Left hindlimb (tissue), 1 donor: ENCODE measurements around the gene EPN3.
A peak's percentile ranks its signal among the peaks of the same experiment; 100 is the strongest.

Experiments
- DNase-seq: peaks from one replicate; pipeline ENCODE4 v3.0.0-alpha.2; 2018

Gene EPN3

DNA sequence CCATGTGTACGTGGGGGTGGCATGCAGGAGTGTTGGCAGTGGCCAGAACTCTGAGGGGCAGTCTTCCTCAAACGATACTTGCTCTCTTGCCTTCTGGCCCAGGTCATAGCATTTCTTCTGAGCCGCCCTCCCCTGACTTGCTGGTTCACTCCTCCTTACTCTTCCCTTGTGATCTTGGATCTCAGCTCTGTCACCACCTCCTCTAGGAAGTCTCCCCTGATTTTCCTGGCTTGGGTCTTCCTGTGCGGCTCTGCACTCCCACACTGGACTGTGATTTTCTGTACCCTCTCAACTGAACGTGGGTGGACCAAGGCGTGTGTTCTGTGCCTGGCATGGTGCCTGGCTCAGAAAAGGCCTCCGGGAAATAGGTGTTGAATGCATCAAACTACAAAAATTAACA is 2.9 kb downstream of the EPN3 start:
- DNase-seq: no peak

DNA sequence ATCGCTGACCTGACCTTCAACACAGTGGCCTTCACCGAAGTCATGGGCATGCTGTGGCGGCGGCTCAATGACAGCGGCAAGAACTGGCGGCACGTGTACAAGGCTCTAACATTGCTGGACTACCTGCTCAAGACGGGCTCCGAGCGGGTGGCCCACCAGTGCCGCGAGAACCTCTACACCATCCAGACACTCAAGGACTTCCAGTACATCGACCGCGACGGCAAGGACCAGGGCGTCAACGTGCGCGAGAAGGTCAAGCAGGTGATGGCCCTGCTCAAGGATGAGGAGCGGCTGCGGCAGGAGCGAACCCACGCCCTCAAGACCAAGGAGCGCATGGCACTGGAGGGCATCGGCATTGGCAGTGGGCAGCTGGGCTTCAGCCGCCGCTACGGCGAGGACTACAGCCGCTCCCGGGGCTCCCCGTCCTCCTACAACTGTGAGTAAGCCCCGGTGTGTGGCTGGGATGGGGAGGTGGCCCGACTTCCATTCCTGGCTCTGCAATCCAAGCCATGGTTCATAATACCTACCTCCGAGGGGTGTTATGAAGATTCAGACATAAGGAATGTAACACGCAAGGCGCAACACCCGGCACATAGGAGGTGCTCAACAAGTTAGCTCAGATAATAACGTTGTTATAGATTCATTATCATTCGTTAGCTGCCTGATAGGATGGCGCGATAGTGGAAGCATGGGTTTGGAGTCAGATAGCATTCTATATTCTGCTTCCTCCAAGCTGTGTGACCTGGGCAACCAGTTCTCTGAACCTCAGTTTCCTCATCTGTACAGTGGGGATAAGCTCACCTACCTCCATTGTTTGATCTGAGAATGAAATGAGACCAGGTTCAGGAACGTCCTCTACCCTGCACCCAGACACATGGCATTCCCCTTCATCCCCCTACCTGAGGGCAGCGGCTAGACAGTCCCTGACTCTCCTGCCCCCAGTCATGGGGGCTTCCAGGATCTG is 4.4 kb downstream of the EPN3 start:
- DNase-seq: no peak

DNA sequence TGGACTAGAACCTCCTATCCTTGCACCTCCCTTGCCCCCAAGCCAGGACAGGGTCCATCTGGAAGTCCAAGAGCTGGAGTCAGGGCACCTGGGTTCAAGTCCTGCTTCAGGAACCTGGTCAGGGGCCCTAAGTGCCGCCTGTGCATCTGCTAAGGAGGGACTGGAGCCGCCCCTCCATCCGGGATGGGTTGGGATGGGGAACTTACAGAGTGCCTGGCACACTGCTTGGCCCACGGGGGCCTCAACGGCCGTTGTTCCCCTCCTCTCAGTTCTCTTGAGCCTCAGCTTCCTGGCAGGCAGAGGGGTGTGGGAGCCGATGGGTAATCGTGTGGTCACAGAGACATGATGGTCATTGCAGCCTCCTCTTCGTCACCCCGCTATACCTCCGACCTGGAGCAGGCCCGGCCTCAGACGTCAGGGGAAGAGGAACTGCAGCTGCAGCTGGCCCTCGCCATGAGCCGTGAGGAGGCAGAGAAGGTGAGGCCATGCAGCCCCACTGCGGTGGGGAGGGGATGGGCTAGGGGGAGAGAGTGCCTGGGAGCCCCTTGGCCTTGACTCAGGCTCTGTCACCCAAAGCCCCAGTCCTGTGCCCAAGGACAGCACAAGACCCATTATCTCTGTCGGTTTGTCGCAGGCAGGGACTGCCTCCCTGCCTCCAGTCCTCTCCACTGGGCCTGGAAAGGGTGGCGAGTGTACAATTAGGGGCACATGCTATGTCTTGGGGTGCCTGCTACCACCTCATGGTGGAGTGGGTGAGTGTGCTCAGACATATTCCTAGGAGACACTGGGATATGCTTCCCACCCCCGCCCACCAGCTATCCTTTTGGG is 5.4 kb downstream of the EPN3 start:
- DNase-seq: no peak

DNA sequence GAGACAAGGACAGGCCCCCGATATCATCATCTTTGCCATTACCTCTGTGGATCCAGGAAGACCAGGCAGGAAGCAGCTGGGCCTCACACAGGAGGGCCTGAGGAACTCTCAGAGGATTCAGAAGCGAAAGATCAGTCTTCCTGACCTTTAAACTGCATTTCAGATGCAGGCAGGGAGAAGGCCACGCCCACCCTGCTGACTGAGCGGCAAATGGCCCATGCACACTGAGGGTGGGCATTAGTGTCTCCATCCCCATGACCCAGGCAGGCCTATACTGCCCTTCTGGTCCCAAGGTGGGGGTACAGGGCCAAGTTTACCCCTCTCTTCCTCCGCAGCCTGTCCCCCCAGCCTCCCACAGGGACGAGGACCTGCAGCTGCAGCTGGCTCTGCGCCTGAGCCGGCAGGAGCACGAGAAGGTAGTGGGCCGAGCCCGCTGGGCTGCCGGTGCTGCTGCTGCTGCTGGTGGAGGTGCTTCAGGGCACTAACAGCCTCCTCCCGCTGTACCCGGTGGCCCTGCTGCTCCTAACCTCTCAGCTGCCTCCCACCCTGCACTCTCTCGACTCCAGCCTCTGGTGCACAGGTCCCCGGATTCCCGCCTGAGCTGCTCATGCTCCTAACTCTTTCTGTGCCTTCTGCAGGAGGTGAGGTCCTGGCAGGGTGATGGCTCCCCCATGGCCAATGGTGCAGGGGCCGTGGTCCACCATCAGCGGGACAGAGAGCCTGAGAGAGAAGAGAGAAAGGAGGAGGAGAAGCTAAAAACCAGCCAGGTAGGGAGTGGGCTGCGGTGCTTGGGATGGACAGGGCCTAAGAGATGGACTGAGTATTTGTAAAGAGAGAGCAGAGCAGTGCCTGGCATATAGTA is 6.2 kb downstream of the EPN3 start:
- DNase-seq: no peak

DNA sequence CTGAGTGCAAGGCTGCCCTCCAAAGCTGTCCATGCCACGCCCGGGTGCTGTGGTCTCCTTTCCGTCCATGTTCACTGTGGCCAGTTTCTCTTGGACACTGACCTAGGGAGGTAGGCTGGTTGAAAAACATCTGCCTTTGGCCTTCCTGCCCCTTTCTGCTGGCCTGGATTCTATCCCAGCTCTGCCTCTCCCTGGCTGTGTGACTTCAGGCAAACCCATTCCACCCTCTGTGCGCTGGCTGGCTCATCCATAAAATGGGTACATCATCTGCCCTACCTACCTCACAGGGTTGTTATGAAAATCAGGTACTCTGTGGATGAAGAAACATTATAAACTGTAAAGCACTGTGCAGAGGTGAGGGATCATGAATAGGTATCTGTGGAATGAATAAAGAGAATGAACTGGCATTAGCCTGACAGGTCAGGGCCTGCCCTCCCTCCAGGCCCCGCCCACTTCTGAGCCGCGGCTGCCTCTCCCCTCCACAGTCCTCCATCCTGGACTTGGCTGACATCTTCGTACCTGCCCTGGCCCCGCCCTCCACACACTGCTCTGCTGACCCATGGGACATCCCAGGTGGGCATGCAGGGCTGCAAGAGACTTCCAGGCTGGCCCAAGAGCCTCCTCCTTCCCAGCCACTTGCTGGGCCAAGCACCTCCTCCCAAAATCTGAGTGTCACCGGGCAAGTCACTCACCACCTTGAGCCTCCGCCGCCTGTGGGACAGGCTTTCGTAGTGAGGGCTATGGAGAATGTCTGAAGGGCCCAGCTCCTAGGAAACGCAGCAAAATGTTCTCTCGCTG is 7.4 kb downstream of the EPN3 start:
- no peak for DNase-seq

DNA sequence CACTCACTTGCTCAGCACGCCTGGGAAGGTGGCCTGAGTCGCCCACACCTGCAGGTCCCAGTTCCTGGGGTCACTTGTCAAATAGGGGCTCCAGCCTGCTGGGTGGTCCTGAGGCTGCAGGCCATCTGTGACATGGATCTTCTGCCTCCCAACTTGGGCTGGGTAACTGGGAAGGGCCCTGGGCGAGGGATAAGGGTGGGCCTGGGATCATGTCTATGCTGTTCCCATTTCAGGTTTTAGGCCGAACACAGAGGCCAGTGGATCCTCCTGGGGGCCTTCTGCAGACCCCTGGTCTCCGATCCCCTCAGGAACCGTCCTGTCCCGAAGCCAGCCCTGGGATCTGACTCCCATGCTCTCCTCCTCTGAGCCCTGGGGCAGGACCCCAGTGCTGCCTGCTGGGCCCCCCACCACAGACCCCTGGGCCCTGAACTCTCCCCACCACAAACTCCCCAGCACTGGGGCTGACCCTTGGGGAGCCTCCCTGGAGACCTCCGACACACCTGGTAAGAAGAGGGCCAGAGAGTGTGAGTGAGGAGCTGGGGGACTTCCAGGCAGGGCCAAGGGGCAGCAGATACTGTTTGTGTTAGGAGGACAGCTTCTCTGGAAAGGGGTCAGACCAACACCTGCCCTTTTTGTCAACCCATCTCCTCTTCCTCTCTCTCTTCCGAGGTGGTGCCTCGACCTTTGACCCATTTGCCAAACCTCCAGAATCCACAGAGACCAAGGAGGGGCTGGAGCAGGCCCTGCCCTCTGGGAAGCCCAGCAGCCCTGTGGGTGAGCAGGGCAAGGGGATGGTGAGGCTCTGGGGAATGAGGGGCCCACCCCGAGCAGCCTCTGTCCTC is 8.2 kb downstream of the EPN3 start:
- no peak for DNase-seq

DNA sequence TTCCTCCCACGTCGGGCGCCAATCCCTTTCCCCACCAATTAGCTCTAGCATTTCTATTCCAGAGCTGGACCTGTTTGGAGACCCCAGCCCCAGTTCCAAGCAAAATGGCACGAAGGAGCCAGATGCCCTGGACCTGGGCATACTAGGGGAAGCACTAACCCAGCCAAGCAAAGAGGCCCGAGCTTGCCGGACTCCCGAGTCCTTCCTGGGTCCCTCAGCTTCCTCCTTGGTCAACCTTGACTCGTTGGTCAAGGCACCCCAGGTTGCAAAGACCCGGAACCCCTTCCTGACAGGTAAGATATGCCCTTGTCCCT is 8.8 kb downstream of the EPN3 start:
- DNase-seq: no peak

DNA sequence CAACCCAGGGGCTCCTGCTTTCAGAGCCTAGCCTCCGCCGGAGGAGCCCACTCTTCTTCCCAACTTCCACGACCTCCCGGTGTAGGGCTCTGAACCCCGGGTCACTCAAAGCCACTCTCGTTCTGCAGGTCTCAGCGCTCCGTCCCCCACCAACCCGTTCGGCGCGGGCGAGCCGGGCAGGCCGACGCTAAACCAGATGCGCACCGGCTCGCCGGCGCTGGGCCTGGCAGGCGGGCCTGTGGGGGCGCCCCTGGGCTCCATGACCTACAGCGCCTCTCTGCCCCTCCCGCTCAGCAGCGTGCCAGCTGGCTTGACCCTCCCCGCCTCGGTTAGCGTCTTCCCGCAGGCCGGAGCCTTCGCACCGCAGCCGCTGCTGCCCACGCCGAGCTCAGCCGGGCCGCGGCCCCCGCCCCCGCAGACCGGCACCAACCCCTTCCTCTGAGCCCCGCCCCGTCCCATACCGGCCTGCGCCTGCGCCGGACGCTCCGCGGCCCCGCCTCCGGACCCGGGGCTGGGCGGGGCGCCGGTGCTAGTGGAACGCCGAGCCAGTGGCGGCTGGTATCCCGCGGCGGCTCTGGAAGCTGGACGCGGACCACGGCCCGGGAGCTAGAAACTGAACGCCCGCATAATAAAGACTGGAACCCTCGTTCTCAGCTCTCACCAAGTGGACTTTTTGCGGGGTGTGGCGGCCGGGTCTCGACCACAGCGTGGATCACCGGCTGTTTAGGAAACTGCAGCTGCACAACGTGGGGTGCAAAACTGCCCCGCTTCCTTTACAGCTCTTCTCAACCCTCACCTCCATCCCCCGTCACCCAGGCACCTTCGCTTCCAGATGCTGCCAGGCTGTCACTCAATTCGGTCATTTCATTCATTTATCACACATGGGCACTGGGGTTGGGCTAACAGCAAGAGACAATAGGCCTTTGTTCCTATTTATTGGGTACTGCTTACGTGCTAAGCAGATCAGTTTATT is 9.5 kb downstream of the EPN3 start:
- peak; percentile 91 for DNase-seq

DNA sequence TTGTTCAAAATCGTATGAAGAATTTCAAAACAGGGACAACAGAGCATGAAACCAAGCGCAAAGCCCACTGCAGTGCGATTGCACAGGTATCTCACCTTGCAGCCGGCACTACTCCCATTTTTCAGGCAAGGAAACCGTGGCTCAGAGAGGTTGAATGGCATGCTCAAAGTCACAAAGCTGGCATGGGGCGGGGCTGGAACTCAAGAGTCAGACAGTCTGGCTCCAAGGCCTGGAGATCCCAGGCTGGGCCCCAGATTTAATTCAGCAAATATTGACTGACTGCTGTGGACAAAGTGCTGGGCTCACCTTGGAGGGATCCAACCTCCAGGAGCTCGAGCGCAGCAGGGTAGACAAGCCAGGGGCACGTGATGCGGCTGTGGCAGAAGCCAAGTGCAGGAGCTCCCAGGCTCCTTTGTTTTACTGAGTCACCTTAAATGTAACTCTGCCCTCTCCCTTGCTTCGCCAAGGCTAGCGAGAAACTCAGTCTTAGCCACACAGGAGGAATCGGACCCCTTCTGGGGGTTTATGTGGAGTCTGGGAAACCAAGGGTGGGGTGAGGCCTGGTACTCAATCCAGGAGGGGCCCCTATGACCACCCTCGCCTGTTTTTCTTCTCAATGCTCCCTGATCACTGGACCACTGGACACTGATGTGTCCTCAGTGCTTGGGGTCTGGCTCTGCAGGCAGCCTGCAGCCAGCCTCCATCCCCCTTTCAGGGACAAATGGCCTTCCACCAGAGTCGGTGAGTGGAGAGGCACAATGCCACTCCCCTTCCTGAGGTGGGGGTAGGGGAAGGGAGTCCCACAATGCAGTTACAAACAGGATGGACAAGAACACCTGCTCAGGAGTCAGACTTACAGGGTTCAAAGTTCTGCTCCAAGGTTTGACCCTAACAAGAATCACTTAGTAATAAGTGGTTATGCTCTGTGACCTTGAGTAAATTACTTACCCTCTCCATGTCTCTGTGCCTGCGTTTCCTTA is 10.6 kb downstream of the EPN3 start:
- DNase-seq: no peak

DNA sequence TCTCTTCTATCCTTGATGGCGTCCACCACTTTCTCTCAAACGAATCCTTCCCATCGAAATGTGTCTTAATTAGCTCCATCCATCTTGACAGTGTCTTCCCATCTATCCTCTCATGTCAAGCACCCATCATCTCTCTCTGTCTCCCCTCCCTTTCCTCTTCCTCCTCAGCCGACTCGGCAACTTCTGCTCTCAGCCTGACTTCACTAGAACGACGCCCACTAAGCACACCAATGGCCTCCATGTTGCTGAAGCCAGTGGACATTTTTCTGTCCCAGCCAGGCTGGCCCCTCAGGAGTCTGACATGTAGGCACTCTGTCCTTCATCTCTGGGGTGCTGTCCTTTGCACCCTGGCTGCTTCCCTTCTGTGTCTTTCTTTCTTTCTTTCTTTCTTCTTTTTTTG is 12.0 kb downstream of the EPN3 start:
- DNase-seq: no peak

DNA sequence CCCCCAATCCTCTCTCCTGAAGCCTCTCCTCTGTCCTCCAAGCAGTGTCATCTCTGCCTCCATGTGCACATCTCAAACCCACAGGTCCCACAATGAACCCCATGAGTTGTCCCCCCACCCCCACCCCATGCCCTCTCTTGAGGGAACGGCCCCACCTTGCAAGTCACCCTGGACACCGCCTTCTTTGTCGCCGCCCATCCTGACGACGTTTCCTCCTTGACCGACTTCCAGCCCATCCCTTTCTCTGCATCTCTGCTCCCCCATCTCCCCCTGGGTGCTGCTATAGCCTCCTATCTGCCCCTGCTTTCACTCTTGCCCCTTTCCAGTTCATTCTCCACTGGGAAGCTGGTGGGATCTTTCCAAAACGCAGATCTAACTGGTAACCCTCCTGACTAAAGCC is 12.8 kb downstream of the EPN3 start:
- no peak for DNase-seq

DNA sequence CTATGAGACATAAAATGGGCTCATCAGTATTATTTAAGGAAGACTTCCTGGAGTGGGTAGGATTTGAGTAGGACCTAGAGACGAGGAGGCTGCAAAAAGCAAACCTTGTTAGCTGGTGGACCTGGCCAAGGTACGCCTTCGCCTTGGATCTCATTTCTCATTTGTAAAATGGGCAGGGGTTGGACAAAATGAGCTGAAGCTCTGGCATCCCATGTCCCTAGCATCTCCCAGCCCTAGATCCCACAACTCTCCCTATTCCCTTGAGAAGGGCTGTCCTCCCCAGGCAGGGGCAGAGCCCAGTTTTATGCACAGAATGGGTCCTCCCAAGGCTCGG is 14.1 kb downstream of the EPN3 start:
- DNase-seq: no peak

DNA sequence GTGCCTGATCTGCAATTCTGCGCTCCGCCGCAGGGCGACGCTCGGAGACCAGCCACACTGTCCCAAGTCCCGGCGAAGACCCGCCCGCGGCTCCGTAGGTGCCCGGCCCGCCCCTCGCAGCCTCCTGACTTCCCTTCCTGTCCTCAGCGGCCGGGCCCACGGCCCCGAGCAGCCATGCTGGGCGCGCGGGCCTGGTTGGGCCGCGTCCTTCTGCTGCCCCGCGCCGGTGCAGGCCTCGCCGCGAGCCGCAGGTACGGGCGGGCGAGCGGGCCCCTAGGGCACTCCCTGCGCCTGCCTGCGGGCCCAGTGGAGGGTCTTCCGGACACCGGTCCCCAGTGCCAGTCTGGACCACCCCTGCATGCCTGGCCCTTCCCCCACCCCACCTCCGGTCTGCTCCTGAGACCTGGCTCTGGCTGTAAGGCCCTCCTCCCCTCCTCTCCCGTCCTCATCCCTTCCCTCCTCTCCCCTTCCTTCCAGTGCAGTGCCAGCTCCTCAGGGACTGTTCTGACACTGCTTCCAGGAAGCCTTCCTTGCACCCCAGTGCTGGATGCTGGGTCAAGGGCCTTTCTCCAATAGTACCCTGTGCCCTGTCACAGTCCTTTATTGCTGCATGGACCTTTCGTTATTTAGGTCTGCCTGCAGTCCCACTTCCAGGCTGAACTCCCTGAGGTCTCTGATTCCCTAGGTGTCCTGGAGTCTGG is 14.7 kb downstream of the EPN3 start, which contains the start of gene SPATA20:
Gene SPATA20 (plus strand): TSS at position 140 of the 701 bp plus-strand sequence. CDS start 35 bp downstream, at position 175.
- DNase-seq: peak; percentile 93

DNA sequence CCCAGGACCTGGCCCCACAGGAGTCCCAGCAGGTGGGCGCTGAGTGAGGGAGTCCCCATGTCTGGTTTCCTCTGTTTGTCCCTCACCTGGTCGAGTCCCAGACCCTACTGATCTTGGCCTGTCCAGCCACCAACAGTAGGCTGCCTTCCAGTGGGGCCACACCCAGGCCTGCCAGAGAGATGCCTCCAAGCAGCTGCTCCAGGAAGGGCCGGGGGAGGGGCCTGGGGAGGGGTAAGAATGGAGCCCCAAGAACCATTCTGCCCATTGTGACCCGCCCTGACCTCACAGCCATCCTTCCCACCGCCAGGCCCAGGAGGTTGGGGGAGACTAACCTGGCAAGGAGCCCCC is 15.2 kb downstream of the EPN3 start:
- no peak for DNase-seq

DNA sequence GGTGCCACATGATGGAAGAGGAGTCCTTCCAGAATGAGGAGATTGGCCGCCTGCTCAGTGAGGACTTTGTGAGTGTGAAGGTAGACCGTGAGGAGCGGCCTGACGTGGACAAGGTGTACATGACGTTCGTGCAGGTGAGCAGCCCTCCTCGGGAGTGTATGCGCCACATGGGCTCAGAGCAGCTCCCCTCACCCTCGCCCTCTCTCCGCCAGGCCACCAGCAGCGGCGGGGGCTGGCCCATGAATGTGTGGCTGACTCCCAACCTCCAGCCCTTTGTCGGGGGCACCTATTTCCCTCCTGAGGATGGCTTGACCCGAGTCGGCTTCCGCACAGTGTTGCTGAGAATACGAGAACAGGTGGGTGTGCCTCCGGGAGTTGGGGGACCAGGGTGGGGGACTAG is 16.3 kb downstream of the EPN3 start:
- no peak for DNase-seq

DNA sequence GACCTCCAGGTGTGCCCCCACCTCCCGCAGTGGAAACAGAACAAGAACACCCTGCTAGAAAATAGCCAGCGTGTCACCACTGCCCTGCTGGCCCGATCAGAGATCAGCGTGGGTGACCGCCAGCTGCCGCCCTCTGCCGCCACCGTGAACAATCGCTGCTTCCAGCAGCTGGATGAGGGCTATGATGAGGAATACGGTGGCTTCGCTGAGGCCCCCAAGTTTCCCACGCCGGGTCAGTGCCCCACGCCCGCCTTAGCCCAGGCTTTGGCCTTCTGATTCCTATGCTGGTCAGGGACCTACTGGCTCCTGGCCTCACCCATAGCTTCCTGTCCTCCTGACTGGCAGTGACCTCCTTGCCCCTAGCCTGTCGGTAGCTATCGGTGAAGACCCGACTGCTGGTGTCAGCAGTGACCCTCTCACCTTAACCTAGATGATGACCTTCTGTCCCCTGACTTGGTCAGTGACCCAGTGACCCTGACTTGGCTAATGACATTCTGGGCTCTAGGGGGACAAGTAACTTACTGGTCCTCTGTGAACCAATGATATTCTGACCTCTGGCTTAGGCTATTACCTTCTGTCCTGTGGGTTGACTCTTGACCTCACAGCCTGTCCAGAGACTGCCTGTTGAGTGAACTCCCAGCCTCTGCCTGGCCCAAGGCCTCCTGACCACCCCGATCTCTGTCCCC is 16.9 kb downstream of the EPN3 start:
- DNase-seq: no peak

DNA sequence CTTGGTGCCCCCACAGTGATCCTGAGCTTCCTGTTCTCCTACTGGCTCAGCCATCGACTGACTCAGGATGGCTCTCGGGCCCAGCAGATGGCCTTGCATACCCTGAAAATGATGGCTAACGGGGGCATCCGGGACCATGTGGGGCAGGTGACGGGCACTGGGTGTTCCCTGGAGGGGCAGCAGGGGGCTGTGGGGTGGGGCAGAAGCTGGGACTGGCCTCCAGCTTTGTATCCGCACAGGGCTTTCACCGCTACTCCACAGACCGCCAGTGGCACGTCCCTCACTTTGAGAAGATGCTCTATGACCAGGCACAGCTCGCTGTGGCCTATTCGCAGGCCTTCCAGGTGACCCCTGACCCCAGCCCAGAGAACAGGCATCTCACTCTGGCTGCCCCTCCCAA is 17.4 kb downstream of the EPN3 start:
- DNase-seq: no peak
